ENCODE data around the gene MEIS2. TPM values are rescaled to one million over a fixed set of nuclear protein-coding genes. Genes with fewer than 3 reads are reported as not detected.

MEIS2 gene
- total and polyA plus RNA-seq, 7 donors, result 1.4 to 154 (median 76.0) TPM

DNA sequence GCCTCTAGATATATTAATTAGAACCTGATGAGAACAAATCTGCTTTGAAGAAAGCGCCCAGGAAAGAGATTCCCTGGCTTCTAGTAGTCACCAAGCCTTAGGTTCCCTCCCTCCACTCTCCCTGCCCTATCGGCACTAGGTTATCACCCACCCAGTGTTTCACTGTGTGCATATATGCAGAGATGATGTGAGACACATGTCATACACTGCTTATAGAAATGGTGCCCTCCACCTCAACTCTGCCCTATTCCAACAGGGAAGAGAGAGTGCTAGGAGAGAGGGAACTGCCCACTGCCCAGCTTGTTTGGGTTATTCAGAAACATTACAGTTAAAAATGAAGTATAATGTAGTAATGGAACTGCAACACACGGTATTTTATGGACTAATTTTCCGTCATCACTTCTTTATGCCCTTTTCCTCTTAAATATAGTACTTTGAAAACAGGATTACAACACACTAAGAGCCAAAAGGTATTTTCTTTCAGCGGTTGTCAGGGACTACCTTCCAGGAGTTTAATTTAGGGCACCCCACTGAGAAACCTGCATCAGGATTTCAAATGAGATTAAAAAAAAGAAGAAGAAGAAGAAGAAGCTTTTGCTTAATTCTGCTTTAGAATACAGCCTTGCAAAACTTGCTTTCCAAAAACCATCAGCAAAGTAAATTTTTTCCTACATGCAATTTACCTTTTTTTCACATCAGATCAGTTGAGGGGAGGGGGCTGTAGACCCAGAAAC is 55.3 kb downstream of the MEIS2 start:
- peaks cover 0 to 19% (median 0%) of the 10 kb centered on the region in 4 donors for H3K36me3 ChIP-seq
- no peaks in the 10 kb centered on the region for H3K9me3 ChIP-seq
- 49 to 79% methylated on average over 5 of the region's 5 CpGs for WGBS, 2 donors
- DNase-seq, result no peak
- intact Hi-C loops (cut with DNase I), result no loop called here
- peak overlapping the region in 2 of 4 donors; percentile 50 to 55 for H3K27ac ChIP-seq
- H3K4me3 ChIP-seq, result no peak overlapping the region
- no peaks in the 10 kb centered on the region for H3K27me3 ChIP-seq
- H3K4me1 ChIP-seq, result peaks cover 0 to 74% (median 40%) of the 10 kb centered on the region in 4 donors
- TF ChIP-seq EP300 (IDR thresholded peaks at IDR 0.05) (no peak), CTCF (IDR thresholded peaks at IDR 0.05) (no peak), POLR2AphosphoS5 (IDR thresholded peaks at IDR 0.05) (no peak), POLR2A (IDR thresholded peaks at IDR 0.05) (no peak)

DNA sequence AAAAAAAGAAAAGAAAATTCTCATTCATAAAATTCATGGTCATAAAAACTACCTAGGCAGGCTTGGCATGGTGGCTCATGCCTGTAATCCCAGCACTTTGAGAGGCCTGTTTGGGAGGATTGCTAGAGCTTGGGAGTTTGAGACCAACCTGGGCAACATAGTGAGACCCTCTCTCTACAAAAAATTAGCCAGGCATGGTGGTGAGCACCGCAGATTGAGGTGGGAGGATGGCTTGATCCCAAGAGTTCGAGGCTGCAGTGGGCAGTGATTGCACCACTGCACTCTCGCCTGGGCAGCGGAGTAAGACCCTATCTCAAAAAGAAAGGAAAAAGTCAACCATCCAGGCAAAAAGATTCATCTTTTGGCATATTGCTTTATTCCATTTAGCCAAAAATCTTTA is 58.5 kb downstream of the MEIS2 start:
- H3K4me3 ChIP-seq, result no peak overlapping the region
- no peaks in the 10 kb centered on the region for H3K27me3 ChIP-seq
- WGBS, 2 donors, result 77 to 92% methylated on average over 4 of the region's 4 CpGs
- DNase-seq, result no peak
- H3K4me1 ChIP-seq, result peaks cover 0 to 74% (median 55%) of the 10 kb centered on the region in 4 donors
- no peaks in the 10 kb centered on the region for H3K9me3 ChIP-seq
- intact Hi-C loops (cut with DNase I), result no loop called here
- H3K36me3 ChIP-seq, result peaks cover 0 to 19% (median 0%) of the 10 kb centered on the region in 4 donors
- H3K27ac ChIP-seq, result no peak overlapping the region
- TF ChIP-seq POLR2AphosphoS5 (IDR thresholded peaks at IDR 0.05) (no peak), CTCF (IDR thresholded peaks at IDR 0.05) (no peak), POLR2A (IDR thresholded peaks at IDR 0.05) (no peak), EP300 (IDR thresholded peaks at IDR 0.05) (no peak)

DNA sequence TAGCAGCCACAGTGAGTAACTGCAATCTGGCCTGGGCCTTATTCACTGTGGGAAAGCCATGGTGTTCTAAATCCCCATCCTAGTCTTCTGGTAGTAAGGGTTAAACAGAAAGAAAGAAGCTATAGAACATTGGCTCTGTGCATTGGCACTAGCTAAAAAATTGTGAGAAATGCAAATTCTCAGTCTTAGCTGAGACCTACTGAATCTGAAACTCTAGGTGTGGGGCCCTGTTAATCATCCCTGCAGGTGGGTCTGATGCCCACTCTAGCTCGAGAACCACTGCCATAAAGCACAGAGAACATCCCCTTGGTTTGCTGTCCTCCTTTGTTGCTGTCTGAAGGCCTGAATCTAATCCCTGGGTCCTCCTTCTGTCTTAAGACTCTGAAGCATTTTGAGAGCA is 59.3 kb downstream of the MEIS2 start:
- H3K36me3 ChIP-seq, result peaks cover 0 to 26% (median 2%) of the 10 kb centered on the region in 4 donors
- H3K27ac ChIP-seq, result no peak overlapping the region
- no peaks in the 10 kb centered on the region for H3K9me3 ChIP-seq
- H3K4me1 ChIP-seq, result peaks cover 0 to 74% (median 51%) of the 10 kb centered on the region in 4 donors
- DNase-seq, result no peak
- intact Hi-C loops (cut with DNase I), result no loop called here
- no peaks in the 10 kb centered on the region for H3K27me3 ChIP-seq
- 46 to 79% methylated on average over 1 of the region's 1 CpG for WGBS, 2 donors
- no peak overlapping the region for H3K4me3 ChIP-seq
- TF ChIP-seq CTCF (IDR thresholded peaks at IDR 0.05), result no peak
- no peak for TF ChIP-seq EP300 (IDR thresholded peaks at IDR 0.05)

- no peak for TF ChIP-seq CTCF (IDR thresholded peaks at IDR 0.05)
- no peak for TF ChIP-seq EP300 (IDR thresholded peaks at IDR 0.05)
- TF ChIP-seq POLR2A (IDR thresholded peaks at IDR 0.05), result no peak
- no peak for TF ChIP-seq POLR2AphosphoS5 (IDR thresholded peaks at IDR 0.05)
- WGBS, 2 donors, result 69 to 81% methylated on average over 4 of the region's 4 CpGs
- no peak for DNase-seq
- no peak overlapping the region for H3K4me3 ChIP-seq
- peaks cover 0 to 35% (median 5%) of the 10 kb centered on the region in 4 donors for H3K36me3 ChIP-seq
- no peak overlapping the region for H3K27ac ChIP-seq
- H3K27me3 ChIP-seq, result no peaks in the 10 kb centered on the region
- no peaks in the 10 kb centered on the region for H3K9me3 ChIP-seq
- intact Hi-C loops (cut with DNase I), result no loop called here
- H3K4me1 ChIP-seq, result peaks cover 0 to 72% (median 50%) of the 10 kb centered on the region in 4 donors
Measured at GRCh38 chr15:37040072-37040742, 60.1 kb downstream of the MEIS2 start.
